Measurements from ENCODE around the gene RLF.
A peak's percentile ranks its signal among the peaks of the same experiment; 100 is the strongest.

The RLF gene

DNA sequence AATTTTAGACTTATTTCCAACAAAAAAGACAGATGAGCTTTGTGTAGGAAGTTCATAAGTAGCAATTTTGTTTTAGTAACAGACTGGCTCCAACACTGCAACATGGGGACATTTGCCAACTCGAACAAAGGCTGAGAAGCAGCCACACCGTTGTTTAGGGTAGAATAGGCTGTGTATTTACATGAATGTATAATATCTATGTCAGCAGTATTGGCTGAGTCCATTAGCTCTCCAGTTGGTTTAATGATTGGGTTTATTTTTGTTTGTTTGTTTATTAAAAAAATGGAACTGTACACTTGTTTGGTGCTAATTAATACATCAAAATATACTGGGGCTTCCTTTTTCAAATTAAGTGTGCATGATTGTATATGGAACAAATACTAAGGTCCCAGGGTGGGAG, 79.2 kb downstream of the RLF start:
- no peak for DNase-seq (ENCODE audit: low read depth in 2 of 3, low spot score in 1 of 3)

DNA sequence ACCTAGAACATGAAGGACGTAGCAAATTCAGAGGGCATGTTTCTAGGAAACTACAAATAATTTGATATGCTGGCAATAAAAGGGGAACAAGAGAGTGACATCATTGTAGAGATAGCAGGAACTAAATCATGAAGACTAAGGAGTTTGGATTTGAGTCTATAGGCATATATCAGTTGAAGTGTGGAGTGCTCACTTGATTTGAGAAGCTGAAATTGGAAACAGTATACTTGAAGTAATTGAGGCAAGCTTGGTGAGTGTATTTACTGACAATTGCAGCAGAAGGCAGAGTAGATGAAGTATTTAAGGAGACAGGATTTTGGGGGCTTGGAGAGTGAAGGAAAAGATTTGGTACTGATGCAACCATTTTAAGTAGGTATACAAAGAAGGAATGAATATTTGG, 80.2 kb downstream of the RLF start:
- DNase-seq (ENCODE audit: low read depth in 2 of 3, low spot score in 1 of 3), result no peak

DNA sequence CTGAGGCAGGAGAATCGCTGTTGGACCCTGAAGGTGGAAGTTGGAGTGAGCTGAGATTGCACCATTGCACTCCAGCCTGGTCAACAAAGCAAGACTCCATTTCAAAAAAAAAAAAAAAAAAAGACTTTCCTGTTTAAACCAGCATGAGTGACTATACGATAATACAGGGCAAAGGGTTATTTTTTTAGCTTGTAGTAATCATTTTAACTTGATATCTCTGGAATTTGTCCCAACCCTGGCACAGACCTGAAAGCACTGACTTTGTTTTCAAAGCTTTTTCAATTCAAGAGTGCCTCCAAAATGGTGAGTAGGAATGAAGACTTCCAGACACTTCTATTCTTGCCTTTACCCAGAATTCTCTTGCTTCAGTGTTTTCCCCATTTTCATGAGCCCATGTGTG, 82.2 kb downstream of the RLF start:
- DNase-seq (ENCODE audit: low read depth in 2 of 3, low spot score in 1 of 3), result no peak

DNA sequence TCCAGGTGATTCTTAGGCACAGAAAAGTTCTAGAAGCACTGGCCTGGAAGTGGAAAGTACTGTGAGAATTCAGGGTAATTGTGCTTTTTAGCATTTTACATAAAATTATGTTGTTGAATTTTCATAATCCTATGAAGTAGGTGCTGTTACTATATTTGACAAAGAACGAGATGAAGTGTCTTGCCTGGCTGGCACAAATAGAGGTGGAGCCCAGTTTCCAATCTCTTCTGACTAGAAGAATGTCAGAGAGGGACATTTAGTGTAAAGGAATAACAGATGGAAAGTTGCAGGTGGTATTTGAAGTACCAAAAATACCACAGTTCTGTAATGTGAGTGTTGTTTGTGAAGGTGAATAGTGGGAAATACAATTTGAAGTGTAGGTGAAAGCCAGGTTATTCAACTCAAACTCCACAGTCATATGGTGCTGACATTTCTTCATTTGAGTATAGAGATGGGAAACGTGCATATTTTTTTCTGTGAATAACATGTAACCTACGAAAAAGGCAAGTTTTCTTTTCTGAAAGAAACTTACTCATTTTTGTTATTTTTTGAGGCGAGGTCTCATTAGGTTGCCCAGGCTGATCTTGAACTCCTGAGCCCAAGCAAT, 83.1 kb downstream of the RLF start:
- no peak for DNase-seq (ENCODE audit: low read depth in 2 of 3, low spot score in 1 of 3)

DNA sequence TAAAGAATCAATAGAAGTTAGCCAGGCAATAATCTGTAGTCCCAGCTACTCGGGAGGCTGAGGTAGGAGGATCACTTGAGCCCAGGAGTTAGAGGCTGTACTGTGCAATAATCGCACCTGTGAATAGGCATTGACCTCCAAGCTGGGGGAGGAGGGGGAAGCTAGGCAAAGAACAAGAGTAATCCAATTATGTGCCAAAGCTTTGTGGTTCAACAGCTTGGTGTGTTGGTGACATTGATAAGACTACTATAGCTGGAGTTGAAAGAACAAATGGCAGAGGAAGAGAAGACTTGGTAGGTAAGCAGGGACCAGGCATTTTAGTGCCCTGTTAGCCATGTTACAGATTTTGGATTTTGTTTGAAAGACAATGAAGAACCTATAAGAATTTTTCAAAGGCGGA, 84.5 kb downstream of the RLF start:
- DNase-seq (ENCODE audit: low read depth in 2 of 3, low spot score in 1 of 3), result no peak

DNA sequence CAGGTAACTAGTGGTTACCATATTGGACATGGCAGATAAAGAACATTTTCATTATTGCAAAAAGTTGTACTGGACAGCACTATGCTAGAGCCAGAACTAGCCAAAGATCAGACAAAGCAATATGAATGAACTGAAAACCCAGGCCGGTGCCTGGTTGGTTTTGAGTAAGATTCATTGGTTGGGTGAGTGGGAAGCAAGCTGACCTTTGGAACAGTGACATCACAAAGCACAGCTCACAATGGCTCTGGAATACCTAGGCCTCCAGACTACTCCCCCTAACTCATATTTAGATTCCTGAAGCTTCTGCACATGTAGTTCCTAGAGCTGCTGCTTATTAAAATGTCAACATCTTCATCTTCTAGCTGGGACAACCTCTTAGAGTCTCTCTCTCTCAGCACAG, 86.5 kb downstream of the RLF start, which contains the start of gene TMCO2:
TMCO2 (plus strand) TSS at position 283 of the 400 bp plus-strand sequence; CDS start at position 340, 57 bp downstream.
- DNase-seq (ENCODE audit: low read depth in 2 of 3, low spot score in 1 of 3), result no peak

DNA sequence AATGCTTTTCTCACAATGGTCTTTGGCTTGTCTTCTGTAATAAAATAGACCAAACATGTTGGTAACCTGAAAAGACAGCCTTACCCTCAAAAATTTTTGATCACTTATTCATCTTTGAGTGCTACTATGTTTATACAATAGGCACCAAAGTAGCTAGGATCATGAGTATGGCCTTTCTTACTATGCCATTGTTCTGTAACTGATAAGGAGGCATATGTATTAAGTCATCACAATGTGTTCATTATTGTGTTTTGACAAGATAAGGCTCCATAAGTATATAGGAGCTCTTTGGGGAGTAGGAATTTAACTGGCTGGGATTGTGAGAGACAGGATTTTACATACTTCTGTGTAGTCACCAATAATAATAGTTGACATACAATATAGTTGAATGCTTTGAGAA, 87.2 kb downstream of the RLF start:
- no peak for DNase-seq (ENCODE audit: low read depth in 2 of 3, low spot score in 1 of 3)

DNA sequence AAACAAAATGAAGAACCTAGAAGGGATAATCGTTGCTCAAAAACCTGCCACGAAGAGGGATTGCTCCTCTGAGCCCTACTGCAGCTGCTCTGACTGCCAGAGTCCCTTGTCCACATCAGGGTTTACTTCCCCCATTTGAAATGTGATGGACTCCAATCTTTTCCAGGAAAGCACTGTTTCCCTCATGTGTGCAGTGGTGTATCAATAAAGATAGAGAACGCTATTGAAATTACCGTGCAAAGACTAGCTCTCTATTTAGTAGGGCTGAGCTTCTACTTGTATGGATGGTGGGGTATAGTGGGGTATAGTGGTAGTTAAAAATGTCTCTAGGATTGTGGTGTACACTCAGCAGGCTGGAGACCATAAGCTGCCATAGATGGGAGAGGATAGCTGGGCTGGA, 90.3 kb downstream of the RLF start:
- DNase-seq (ENCODE audit: low read depth in 2 of 3, low spot score in 1 of 3), result no peak

DNA sequence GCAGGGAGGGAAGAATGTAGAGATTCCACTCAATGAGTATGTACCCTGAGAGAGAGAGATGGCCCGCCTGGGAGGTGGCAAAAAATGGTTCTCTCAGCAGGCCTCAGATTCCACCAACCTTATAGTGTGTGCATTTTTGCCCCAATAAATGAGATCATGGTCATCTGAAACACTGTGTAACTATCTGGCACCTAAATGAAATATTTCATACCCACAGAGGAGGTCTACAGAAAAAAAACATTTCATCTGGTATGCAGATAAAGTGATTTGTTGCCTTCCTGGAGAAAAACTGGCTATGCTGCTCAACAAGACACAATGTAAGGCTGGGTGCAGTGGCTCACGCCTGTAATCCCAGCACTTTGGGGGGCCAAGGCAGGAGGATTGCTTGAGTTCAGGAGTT, 91.4 kb downstream of the RLF start:
- DNase-seq (ENCODE audit: low read depth in 2 of 3, low spot score in 1 of 3), result no peak

DNA sequence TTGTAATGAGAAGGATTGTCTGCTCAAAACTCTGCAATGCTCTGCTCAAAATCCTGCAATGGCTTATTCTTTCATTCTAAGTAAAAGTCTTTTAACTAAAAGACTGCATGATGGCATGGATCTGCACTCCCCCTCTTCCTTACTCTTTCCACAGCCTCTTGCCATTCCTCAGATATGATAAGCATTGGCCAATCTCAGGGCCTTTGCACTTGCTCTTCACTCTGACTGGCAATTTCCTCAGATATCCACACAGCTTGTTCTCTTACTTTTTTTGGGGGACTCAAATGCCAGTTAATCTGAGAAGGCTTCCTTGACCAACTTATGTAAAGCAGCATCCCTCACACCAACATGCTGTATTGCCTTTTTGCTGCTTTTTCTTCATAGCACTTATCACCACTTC, 94.0 kb downstream of the RLF start:
- DNase-seq (ENCODE audit: low read depth in 2 of 3, low spot score in 1 of 3), result no peak

DNA sequence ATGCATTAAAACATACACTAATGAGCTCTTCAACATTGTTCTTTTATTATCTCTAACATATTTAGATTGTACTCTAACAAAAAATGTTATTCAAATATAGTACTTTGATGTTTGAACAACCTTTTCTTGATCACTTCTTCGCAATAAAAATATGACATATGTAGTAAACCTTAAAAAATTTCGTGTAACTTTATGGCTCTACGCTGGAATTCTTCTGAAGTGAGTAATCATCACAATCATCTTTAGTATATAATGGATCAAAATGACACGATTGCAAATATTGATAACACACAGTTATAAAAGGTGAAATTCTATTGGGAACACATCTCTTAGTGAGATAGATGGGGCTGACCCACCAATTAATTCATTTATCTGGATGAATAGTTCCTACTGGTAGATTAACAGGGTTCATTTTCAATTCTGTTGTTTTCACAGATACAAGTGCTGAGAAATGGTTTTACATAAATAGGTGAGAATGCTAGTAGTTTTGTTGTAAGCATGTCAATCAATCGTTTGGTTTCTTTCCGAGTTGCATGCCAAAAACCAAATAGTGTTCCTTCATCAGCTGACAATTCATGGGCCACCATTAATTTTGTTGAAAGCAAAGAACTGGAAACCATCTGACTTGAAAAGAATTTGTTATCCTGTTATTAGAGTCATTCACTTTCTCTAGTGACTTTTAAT, 95.4 kb downstream of the RLF start:
- no peak for DNase-seq (ENCODE audit: low read depth in 2 of 3, low spot score in 1 of 3)

DNA sequence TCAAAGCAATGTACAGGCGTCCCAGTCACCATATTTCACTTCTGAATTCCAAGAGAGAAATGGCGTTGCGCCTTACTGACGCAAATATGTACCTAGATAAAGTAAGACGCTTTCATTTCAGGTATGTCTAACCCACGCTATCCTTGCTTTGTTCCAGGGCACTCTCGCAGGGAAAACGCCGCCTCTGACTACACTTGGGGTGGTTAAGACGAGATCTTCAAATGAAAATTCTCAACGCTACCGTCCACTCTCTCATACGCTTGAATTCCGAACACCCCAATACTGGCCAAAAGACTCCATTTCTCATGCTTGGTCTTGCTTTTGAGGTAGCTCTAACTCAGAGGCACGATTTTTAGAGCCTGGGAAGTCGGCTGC, 96.1 kb downstream of the RLF start:
- DNase-seq (ENCODE audit: low read depth in 2 of 3, low spot score in 1 of 3), result peak in 2 of 3 donors; percentile 33 to 41

DNA sequence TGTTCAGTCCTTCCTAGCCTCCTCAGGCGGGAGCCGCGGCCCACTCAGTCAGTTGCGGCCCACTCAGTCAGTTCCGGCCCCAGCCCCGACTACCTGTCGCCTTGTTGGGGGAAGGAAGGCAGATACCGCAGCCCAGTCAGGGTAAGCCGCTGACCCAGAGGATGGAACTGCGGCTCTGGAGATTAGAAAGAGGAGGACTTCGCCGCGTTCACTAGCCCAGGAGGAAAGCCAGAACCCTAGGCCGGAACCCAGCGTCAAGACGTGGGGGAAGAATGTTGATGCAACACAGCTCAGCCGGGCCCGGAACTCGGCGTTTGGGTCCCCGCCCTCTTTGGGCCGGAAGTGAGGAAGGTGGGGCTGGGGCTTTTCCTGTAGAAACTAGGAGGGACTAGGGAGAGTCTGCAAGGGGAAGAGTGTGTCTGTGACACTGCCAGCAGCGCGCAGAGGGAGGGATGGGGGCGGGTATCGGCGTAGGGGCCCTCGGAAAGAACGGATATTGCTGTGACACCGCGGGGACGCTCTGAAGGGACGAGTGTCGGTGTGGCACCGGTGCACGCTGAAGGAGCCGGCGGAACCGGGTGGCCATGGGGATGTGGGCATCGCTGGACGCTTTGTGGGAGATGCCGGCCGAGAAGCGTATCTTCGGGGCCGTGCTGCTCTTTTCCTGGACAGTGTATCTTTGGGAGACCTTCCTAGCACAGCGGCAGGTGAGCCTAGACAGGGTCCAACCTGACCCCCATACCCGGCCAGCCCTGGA, 96.7 kb downstream of the RLF start, which contains the start of gene ZMPSTE24:
ZMPSTE24 (plus strand) TSS at position 549 of the 757 bp plus-strand sequence; CDS start at position 585, 36 bp downstream.
- DNase-seq (ENCODE audit: low read depth in 2 of 3, low spot score in 1 of 3), result peak; percentile 93 to 97 (median 95)

DNA sequence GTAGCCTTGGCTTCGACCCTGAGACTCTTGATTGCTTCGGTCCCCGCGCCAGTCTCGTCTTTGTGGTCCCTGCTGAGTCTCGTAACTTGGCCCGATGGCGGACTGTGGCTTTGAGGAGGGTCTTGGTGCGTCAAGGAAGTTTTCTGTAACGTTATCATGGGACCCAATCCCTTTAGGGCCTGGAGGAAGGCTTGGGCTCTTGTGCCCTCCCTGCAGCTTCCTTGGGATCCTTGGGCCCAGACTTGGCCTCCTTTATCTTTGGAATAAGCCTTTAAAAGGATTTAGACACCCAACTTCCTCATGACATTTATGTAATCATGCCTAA, 97.2 kb downstream of the RLF start:
- no peak for DNase-seq (ENCODE audit: low read depth in 2 of 3, low spot score in 1 of 3)

DNA sequence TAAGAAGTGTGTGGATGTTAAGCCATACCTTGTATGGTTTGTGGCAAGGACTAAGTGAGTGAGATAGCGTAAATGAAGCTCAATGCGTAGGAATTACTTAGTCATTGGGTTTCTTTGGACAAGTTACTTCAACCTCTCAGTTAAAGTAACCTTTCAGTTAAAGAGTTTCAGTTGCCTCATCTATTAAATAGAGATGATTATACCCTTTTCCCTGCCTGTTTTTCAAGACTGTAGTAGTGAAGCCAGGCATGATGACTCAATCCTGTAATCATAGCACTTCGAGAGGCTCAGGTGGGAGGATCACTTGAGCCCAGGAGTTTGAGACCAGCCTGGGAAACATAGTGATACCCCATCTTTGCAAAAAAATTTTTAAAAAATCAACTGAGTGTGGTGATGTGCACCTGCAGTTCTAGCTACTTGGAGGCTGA, 103.2 kb downstream of the RLF start:
- DNase-seq (ENCODE audit: low read depth in 2 of 3, low spot score in 1 of 3), result peak in 1 of 3 donors; percentile 22

DNA sequence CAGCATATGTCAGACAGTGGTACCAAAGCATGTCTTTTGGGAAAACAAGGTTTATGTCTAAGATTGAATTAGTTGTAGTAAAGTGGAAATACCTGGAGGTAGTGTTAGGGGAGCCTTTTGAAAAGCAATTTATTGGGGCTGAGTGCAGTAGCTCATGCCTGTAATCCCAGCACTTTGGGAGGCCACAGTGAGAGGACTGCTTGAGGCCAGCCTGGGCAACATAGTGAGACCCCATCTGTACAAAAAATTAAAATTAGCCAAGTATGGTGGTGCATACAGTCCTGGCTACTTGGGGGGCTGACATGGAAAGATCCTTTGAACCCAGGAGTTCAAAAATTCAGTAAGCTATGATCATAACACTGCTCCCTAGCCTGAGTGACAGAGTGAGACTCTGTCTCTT, 104.1 kb downstream of the RLF start:
- DNase-seq (ENCODE audit: low read depth in 2 of 3, low spot score in 1 of 3), result no peak

DNA sequence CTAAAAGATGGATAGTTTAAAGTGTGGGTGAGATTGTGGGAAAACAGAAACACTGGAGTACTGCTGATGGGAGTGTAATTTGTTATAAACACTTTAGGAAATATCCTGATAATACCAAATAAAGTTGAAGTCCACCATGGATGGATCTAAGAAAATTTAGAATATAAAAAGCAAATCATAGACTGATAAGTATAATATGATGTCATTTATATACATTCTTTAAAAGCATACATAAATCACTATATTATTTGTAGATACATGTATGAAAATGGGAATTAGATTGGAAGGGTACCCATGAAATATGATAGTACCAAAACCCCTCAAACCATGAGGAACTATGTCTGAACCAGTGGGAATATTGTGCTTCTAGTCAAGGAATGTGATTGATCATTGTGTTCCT, 104.7 kb downstream of the RLF start:
- no peak for DNase-seq (ENCODE audit: low read depth in 2 of 3, low spot score in 1 of 3)

DNA sequence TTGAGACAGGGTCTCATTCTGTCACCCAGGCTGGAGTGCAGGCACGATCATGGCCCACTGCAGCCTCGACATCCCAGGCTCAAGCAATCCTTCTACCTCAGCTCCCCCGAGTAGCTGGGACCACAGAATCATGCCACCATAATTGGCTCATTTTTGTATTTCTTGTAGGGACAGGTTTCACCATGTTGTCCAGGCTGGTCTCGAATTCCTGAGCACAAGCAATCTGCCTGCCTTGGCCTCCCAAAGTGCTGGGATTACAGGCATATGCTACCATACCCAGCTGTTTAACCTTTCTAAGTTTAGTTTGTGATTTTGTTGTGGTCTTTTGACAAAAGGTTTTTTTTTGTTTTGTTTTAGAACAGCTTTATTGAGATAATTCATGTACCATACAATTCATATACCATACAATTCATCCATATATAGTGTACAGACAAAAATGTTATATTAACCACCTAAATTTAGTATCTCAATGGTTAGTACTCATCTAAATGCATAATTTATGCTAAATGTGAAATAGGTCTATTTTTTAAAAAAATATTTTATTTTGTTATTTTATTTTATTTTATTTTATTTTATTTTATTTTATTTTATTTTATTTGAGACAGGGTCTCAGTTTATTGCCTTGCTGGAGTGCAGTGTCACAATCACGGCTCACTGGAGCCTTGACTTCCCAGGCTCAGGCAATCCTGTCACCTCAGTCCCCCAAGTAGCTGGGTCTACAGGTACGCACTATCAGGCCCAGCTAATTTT, 105.8 kb downstream of the RLF start:
- DNase-seq (ENCODE audit: low read depth in 2 of 3, low spot score in 1 of 3), result no peak

DNA sequence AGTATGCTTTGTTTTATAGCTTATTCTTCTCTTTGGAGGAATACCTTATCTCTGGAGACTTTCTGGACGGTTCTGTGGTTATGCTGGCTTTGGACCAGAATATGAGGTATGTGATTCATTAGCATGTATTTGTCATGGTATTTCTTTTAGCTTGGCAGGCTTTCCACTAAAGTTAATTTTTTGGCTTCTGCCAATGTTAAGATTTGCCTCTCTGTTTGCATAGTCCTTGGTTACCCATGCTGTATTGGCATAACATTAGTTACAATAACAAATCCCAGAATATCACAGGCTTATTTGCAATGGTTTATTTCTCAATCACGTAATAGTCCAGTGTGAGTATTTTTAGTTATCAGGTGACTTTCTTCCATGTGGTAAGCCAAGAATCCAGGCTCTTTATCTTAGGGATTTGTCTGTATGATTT, 106.6 kb downstream of the RLF start:
- no peak for DNase-seq (ENCODE audit: low read depth in 2 of 3, low spot score in 1 of 3)

DNA sequence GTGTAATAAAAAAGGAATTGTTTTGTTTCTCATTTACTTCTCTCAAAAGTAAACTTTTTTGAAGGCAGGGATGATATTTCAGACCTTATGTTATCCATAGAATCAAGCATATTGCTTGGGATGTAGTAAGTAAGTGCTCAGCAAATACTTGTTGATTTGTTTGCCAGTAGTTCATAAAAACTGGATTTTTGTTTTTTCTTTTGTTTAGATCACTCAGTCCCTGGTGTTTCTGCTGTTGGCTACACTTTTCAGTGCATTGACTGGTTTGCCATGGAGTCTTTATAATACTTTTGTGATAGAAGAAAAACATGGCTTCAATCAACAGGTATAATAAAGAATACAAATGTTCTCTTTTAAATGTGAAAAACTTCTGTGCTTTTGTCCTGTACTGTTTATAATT, 107.0 kb downstream of the RLF start:
- DNase-seq (ENCODE audit: low read depth in 2 of 3, low spot score in 1 of 3), result no peak

DNA sequence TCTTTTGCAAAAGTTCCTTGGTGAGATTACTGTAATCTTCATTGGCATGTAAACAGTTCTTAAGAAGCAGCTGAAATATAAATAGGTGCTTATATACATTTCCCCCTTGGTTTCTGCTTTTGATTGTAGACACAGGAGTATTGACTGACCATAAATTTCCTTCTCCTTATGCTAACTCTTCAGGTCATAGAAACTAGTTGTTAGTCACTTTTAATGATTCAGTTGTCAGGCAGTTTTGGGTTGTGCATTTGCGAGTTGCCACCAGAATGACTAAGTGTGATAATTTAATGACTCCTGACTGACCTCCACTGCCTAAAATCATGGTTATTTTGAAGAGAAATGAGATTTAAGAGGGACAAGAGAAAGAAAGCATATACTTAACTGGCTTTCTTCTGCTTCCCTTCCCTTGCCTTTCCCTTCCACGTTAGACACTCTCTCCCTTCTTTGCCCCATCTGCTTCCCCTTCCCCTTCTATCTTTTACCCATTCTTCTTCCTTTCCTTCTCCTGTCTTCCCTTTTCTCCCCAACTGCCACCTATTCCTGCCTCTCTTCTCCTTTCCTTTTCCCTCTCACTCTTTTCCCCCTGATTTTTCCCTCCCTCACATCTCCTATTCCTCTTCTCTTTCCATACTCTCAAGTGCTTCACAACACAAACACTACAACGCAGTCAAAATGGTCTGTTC, 109.1 kb downstream of the RLF start:
- peak in 1 of 3 donors; percentile 12 for DNase-seq (ENCODE audit: low read depth in 2 of 3, low spot score in 1 of 3)
